ENCODE data around the gene PARD6B. TPM values are rescaled to one million over a fixed set of nuclear protein-coding genes. Genes with fewer than 3 reads are reported as not detected.

The PARD6B gene
- total and polyA plus RNA-seq, 2 of the 13 experiments (the other 11 are each of a cell fraction or from before 2014, with no cell fraction given), result 6.9 to 22.2 TPM

GRCh38 chr20:50731055-50731929 is at the start of gene PARD6B (continued):
- TF ChIP-seq ZBTB4 (CRISPR knock-in tag; IDR thresholded peaks at IDR 0.05; ENCODE audit: borderline replicate concordance) (no peak), BCL3 (CRISPR knock-in tag; IDR thresholded peaks at IDR 0.05) (peak; percentile 99), RXRA (CRISPR knock-in tag; IDR thresholded peaks at IDR 0.05) (no peak), ZSCAN22 (CRISPR knock-in tag; IDR thresholded peaks at IDR 0.05) (peak; percentile 50; the same call in 1 of the 2 replicates), MAFK (conservative IDR thresholded peaks at IDR 0.05 in 1 of 2, IDR thresholded peaks at IDR 0.05 in 1 of 2; ENCODE audit: low read length in 2 of 2) (no peak), GTF2F1 (IDR thresholded peaks at IDR 0.05; ENCODE audit: low read length) (no peak), CCDC6 (CRISPR knock-in tag; IDR thresholded peaks at IDR 0.05) (peak; percentile 81; the same call in 1 of the 2 replicates), ATAD3A (CRISPR knock-in tag; IDR thresholded peaks at IDR 0.05) (0 out of 2 replicates have a peak, but pooled peaks have one; percentile 87), ZNF317 (CRISPR knock-in tag; IDR thresholded peaks at IDR 0.05) (no peak), ZNF292 (CRISPR knock-in tag; IDR thresholded peaks at IDR 0.05; ENCODE audit: borderline replicate concordance, low read depth) (no peak), ZNF264 (CRISPR knock-in tag; IDR thresholded peaks at IDR 0.05) (no peak; the same call in 1 of the 2 replicates)
- TF ChIP-seq, protein P1, sequence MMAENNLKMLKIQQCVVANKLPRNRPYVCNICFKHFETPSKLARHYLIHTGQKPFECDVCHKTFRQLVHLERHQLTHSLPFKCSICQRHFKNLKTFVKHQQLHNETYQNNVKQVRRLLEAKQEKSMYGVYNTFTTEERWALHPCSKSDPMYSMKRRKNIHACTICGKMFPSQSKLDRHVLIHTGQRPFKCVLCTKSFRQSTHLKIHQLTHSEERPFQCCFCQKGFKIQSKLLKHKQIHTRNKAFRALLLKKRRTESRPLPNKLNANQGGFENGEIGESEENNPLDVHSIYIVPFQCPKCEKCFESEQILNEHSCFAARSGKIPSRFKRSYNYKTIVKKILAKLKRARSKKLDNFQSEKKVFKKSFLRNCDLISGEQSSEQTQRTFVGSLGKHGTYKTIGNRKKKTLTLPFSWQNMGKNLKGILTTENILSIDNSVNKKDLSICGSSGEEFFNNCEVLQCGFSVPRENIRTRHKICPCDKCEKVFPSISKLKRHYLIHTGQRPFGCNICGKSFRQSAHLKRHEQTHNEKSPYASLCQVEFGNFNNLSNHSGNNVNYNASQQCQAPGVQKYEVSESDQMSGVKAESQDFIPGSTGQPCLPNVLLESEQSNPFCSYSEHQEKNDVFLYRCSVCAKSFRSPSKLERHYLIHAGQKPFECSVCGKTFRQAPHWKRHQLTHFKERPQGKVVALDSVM (CRISPR knock-in tag; IDR thresholded peaks at IDR 0.05), result peak; percentile 98
- TF ChIP-seq, protein P2, sequence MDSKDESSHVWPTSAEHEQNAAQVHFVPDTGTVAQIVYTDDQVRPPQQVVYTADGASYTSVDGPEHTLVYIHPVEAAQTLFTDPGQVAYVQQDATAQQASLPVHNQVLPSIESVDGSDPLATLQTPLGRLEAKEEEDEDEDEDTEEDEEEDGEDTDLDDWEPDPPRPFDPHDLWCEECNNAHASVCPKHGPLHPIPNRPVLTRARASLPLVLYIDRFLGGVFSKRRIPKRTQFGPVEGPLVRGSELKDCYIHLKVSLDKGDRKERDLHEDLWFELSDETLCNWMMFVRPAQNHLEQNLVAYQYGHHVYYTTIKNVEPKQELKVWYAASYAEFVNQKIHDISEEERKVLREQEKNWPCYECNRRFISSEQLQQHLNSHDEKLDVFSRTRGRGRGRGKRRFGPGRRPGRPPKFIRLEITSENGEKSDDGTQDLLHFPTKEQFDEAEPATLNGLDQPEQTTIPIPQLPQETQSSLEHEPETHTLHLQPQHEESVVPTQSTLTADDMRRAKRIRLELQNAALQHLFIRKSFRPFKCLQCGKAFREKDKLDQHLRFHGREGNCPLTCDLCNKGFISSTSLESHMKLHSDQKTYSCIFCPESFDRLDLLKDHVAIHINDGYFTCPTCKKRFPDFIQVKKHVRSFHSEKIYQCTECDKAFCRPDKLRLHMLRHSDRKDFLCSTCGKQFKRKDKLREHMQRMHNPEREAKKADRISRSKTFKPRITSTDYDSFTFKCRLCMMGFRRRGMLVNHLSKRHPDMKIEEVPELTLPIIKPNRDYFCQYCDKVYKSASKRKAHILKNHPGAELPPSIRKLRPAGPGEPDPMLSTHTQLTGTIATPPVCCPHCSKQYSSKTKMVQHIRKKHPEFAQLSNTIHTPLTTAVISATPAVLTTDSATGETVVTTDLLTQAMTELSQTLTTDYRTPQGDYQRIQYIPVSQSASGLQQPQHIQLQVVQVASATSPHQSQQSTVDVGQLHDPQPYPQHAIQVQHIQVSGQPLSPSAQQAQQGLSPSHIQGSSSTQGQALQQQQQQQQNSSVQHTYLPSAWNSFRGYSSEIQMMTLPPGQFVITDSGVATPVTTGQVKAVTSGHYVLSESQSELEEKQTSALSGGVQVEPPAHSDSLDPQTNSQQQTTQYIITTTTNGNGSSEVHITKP (CRISPR knock-in tag; IDR thresholded peaks at IDR 0.05; ENCODE audit: low read depth), result no peak; the same call in 1 of the 2 replicates
- TF ChIP-seq, protein P3, sequence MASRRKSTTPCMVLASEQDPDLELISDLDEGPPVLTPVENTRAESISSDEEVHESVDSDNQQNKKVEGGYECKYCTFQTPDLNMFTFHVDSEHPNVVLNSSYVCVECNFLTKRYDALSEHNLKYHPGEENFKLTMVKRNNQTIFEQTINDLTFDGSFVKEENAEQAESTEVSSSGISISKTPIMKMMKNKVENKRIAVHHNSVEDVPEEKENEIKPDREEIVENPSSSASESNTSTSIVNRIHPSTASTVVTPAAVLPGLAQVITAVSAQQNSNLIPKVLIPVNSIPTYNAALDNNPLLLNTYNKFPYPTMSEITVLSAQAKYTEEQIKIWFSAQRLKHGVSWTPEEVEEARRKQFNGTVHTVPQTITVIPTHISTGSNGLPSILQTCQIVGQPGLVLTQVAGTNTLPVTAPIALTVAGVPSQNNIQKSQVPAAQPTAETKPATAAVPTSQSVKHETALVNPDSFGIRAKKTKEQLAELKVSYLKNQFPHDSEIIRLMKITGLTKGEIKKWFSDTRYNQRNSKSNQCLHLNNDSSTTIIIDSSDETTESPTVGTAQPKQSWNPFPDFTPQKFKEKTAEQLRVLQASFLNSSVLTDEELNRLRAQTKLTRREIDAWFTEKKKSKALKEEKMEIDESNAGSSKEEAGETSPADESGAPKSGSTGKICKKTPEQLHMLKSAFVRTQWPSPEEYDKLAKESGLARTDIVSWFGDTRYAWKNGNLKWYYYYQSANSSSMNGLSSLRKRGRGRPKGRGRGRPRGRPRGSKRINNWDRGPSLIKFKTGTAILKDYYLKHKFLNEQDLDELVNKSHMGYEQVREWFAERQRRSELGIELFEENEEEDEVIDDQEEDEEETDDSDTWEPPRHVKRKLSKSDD (CRISPR knock-in tag; IDR thresholded peaks at IDR 0.05; ENCODE audit: low read depth), result no peak

All from HepG2 (cell line).